GM21367 (cell line): ENCODE data around the gene ARV1.

Experiments used
- ATAC-seq: cut with Tn5 transposase; IDR thresholded peaks from one replicate; pipeline ENCODE4 v1.9.1; 2021; ENCODE audit not compliant: unreplicated experiment

Gene ARV1

DNA sequence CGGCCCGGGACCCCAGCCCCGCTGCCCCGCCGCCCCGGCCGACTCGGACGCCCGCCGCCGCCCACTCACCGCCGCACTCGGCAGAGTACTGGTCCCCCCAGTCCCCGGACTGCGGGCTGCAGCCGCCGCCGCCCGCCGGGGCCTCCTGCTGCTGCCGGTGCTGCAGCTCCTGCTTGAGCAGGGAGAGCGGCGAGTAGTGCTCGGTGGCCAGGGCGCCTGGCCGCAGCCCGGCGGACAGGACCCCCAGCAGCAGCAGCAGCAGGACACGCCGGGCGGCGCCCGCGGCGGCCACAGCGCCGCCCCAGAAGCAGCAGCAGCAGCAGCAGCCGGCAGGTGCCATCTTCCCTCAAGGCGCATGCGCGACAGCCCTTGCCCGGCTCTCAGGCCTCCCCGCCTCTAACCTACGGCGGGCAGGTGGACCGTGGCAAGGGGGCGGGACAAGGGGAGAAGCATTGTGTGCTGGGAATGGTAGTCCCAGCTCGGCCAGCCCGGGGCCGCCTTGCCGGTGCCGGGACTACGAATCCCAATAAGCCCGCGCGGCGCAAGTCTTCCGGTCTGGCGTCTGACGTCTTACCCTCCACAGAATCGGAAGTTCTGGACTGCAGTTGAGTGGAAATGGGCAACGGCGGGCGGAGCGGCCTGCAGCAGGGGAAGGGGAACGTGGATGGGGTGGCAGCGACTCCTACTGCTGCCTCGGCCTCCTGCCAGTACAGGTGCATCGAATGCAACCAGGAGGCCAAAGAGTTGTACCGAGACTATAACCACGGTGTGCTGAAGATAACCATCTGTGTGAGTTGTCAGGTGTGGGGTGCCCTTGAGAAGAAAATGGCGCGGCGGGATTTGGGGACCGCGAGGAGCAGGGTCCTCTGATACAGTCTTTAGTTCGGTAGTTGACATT is at the start of gene ARV1, which contains the start of gene TTC13:
ARV1 (plus strand) TSS at position 604 of the 898 bp plus-strand sequence; CDS start at position 616, 12 bp downstream.
TTC13 (minus strand) TSS at position 371 of the 898 bp plus-strand sequence; CDS start at position 340, 31 bp downstream.
- ATAC-seq: peak; percentile 86

DNA sequence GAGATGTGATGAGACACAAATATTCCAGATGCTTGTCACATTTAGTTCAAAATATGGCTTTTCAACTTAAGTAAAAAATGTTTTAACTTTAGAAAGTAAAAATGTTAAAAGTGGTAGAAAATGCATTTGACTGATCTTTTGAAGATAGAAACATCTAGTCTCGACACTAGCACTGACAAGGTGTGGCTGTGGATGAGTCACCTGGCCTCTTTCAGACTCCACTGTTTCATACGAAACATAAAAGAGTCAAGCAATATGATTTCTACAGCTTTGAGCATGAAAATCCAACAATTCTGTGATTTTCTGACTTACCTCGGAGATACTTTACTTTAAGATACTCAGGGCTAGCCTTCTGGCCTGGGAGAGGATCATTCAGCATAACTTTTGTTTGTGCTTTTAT is 47.9 kb upstream of the ARV1 start:
- ATAC-seq: no peak

DNA sequence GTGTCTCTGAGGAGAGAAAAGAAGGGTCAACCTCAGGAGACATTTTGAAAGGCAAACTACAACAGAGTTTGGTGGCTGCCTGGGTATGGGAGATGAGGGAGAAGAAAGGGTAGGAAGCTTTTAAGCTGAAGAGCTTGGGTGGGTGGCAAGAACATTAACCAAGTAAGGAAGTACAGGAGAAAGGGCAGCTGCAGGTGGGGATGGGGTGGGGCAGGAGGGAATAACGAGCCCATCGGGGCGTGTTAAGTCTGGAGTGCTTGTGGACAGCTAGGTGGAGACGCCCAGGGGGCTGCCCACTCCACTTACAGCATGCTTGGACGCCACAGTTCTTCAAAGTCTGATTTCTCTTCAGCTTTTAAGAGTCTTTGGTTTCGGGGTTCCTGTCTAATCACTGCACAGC is 43.0 kb upstream of the ARV1 start:
- no peak for ATAC-seq

DNA sequence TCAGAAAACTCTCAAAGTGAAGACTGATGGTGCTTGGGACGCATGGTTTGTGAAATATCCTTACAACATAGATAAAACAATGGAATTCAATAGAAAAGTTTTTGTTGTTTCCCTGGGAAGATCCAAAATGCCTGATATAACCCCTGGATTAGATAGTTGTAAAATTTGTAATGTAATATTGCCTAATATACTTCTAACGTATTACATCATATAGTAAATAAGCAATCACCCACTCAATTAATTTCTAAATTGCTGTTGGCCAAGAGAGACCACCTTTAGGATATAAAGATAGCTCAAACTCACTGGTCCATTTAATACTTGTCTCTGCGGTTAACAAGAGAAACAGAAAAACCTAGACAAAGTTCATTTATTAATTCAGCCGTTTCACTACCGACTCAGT is 42.4 kb upstream of the ARV1 start:
- ATAC-seq: no peak

DNA sequence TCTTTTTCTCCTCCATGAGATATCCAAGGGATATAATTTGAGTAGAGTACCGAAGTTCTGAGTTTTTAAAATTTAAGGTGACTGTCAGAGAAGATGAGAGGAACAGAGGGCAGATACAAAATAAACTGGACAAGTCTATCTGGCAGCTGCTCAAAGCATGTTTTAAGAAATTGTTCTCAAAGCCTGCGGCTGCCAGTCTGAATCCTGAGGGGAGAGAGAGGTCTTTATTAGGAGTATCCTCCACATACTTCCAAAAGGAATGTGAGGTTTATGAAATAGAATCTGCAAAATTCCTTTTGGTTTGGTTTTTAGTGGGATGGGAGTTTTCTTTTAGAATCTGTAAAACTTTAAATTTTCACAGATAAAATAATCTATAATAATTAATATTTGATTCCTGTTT is 41.5 kb upstream of the ARV1 start:
- ATAC-seq: no peak

DNA sequence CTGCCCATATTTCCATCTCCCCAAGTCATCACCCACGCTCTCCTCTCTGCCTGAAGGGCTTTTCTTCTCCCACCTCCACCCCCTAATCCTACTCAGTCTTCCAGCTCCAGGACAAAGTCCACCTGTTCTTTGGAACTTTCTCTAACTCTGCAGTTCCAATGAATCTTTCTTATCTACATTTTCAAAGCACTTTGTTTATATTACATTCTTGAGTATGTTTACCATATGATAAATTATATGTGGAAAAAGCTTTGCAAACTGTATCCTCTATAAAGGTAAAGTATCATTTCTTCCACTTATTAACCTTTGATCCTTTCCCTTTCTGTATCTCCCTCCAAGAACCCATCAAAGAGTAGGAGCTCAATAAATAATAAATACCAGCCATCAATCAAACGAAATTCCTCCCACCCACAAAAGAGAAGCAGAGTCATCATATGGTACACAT is 39.9 kb upstream of the ARV1 start:
- ATAC-seq: no peak

DNA sequence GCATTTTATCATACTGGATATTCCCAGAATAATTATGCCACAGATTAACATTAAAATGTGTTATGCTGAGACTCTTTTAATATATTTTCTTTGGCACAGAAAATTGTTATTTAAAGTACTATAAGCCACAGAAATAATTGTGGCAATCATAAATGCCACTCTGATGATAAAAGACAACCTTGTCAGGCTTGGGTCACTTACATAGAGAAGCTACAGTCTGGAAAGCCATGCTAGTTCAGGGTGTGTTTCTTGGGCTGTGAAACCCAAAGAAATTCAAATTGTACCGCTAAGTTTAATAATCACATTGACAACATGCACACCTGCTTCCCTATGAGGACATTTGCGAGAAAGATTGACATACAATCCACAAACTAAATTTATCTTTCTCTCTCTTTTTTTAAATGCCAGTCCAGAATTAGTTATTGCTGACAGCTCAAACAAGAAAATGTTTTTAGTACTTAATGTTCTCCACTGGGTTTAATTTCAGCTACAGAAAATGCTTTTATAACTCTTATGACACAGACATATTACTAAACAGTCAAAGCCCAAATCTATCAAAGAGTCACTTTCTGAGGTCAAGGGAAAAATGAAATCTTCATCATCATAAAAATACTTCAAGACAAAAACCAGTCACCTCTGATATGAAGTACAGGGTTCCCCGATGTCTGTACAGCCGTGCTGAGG is 38.9 kb upstream of the ARV1 start:
- ATAC-seq: no peak

DNA sequence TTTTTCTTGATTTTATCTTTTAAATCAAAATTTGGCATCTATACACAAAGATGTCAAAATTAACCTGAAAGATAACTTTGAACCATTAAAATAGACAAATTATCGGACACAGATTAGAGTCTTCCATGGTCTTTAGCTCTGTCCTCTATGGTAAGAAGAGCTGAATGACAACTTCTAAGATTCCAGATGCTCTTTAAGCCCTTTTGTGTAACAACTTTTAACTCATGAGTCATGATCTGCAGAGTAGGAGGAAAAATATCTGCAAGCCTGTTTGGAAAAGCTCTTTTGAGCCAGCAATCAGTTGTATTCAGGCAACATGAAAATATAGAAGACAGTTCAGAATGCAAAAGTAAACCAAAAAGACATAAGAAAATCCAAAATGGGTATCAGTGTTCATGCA is 38.0 kb upstream of the ARV1 start:
- ATAC-seq: no peak

DNA sequence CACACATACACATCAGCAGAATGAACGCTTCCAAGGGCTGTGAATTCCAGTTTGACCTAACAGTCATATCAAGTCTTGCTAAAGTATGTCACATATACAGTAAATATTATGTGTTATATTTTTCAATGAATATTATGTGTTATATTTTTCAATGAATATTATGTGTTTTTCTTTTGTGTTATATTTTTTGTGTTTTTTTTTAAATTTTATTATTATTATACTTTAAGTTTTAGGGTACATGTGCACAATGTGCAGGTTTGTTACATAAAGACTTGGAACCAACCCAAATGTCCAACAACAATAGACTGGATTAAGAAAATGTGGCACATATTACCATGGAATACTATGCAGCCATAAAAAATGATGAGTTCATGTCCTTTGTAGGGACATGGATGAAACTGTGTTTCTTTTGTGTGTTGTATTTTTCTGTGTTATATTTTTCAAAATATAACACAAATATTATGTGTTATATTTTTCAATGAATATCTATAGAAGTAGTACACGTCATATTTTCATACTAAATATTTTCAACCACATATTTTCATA is 35.8 kb upstream of the ARV1 start:
- ATAC-seq: no peak

DNA sequence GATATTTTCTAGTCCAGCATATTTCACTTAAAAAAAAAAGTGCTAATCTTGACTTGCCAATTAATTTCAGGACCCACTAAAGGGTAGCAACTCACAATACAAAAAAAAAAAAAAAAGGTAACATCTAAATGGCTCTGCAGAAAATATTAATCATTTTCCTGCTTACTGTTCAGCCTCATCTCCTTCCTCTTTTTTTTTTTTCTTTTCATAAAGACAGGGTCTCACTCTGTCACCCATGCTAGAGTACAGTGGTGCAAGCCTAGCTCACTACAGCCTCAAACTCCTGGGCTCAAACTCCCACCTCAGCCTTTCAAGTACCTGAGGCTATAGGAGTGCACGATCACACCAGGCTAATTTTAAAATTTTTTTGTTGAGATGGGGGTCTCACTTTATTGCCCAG is 30.6 kb upstream of the ARV1 start:
- no peak for ATAC-seq

DNA sequence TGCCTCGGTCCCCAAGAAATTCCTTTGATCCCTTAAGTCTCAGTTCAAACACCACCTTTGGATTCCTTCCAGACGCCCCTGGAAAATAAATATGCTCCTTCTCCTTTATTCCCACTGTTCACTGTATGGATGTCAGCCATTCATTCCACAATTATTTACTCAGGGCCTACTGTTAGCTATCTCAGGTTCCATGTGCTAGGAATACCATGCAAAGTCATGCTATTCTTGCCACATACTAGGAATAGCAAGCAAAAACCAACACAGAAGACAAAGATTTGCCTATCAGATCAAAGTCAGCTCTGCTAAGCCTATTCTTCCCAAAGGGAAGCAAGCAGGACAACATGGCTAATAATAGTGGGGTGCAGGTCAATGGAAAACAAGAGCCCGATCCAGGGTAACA is 30.0 kb upstream of the ARV1 start:
- no peak for ATAC-seq

DNA sequence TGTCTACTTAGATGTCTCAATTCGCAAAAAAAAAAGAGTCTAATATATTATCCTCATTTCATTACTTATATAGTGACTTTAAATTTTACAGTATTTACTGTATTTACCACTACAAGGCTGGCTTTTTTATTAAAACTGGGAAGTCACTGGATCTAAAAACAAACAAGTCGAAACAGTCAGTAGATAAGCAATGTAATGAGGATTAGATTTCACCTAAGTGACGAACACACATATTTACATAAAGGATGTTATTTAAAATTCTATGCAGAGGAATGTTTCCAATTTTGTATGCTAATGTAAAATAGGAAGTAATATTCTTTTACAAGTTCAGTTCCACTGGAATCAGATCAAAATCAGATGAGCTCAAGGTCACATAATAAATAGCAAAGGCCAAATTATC is 28.5 kb upstream of the ARV1 start:
- ATAC-seq: no peak

DNA sequence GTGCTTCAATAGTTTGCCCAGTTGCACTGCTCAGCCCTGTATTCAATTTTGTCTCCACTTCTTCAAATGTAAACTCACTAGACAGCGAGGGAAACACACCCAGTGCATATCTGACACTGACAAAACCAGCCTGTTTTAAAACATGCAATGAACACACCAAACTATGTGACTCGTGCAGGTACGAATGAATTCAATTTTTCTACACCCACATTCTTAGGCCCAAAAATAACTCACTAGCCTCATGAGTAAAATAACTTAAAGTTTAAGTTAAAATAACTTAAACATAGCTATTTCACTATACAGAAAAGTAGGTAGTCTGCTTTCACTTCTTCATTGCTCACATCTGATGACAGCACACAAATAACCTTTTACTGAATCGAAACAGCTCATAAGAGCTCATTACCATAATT is 21.3 kb upstream of the ARV1 start:
- peak; percentile 89 for ATAC-seq

DNA sequence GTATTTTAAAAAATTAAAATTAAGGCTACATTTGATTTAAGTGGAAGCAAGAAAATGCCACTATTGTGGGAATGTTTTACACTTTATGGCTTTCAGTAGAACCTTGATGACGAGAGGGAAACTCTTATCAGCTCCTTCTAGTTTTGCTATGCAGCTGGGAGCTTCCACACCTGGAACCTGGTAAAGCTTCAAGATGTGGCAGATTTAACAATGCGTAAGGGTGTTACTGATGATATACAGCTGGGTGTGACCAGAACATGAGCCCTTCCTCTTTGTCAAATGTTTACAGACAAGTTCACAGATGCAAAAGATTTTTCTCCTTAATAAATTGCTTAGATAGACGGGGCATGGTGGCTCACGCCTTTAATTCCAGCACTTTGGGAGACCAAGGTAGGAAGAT is 20.5 kb upstream of the ARV1 start:
- no peak for ATAC-seq

DNA sequence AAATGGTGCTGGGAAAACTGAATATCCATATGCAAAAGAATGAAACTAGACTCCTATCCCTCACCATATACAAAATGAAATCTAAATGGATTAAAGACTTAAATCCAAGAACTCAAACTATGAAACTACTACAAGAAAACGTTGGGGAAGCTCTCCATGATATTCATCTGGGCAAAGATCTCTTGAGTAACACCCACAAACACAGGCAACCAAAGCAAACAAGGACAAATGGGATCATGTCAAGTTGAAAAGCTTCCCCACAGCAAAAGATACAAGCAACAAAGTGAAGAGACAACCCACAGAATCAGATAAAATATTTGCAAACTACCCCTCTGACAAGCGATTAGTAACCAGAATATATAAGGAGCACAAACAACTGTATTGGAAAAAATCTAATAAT is 14.0 kb upstream of the ARV1 start:
- no peak for ATAC-seq

DNA sequence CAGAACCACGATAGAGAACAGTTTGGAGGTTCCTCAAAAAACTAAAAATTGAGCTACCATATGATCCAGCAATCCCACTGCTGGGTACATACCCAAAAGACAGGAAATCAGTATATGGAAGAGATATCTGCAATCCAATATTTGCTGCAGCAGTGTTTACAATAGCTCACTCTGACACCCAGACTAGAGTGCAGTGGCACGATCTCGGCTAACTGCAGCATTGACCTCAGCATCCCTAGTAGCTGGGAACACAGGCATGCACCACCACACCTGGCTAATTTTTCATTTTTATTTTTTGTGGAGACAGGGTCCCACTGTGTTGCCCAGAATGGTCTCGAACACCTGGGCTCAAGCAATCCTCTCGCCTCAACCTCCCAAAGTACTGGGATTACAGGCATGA is 13.4 kb upstream of the ARV1 start:
- no peak for ATAC-seq

DNA sequence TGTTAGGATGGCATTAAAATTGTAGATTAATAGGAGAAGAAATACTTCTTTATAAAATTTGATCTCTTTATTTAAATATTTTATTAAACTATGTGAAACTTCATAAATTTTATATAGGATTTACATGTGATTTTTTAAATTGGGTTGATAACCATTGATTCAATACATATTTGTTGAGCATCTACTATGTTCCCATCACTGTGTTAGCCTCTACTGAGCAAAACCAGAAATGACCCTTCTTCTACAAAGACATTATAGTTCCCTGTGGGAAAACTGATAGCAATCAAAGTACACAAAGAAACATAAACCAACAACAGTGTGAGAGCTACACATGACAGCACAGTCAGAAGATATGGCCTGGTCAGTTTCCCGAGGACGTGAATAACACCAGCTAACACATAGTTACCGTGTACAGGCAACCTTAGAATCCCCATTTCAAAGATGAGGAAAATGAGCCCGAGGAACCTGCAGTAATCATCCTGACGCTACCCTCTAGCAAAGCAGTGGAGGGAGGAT is 12.5 kb upstream of the ARV1 start:
- no peak for ATAC-seq

DNA sequence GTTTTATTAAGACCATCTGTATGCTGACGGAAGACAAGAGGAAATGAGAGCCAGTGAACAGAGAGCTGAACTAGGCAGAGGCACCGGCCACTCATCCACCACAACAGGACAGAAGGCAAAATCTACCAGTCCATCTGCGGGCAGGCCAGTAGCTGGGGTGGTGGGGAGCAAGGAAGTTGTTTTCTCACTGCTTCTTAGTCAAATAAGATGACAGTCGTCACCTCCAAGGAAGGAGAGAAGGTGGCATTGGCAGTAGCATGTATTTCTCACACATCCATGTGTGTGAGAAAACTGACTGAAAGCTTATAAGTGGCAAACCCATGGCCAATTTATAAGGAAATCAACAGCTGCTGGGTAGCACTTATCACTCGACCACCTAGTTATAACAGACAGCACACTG is 8.5 kb upstream of the ARV1 start:
- no peak for ATAC-seq

DNA sequence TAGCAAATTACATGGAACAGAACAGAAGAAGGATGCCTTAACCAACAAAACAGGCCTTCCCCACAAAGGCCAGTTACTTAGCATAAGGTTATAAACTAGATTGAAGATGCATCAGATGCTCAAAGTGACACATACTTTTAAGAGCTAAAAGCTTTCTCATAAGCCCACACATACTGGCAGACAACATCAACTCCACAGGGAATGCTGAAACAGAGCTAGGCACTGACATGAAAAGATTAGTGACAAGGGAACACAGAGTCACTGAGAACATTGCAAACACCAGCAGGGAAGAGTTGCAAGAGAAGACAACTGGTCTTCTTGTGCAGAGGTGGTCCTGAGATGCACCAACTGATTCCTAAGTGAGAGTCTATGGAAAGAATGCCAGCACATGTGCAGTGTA is 7.1 kb upstream of the ARV1 start:
- ATAC-seq: no peak

DNA sequence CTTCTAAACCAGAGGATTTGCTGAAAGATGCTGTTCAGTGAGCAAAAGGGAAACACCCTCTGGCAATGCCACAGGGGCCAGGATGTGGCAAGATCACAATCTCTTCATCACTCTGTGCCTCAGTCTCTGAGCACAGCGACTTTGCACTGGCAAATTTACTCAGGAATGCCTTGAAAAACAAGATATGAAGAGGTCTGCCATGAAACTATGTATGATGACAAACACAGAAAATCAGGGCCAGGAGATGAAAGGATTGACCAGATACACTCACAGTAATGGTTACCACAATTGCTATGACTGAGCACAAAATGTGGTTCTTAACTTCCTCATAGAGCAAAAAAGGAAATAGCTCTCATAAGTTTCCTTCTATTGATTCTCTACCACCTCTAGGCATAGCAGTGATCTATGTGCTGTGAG is 6.0 kb upstream of the ARV1 start:
- ATAC-seq: peak; percentile 79

DNA sequence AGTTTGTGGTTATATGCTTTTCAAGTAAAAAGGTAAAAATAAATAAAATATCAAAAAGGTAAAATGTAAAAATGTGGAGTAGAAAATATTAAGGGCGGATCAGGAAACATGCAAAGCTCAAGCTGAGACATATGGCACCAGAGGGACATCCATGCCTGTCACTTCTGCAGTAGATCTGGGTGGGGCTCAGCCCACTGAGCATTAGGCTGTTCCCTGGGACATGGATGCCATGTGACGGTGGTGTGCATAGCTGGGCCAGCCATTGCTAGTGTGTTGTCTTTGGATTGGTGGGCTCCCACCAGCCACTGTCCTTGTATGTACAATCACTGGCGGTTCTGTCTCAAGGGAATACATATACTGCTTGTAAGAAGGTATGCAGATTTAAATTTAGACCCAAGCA is 3.3 kb upstream of the ARV1 start:
- no peak for ATAC-seq

DNA sequence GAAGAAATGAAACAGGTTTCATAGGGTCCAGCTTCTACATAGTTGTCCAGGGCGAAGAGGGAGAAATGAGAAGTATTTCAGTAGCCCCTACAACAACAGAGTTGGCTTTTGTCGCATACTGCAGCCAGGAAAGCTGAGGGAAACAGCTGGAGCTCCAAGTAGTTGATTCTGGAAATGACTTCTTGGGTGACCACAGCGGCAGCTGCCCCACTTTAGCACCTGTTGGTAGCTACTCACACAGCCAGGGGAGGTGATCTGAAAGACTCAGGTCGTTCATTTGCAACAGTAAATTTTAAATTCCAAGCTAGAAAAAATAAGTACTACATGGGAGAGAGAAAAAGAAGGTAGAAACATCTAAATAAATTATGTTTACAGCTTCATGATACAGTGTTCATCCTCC is 2.5 kb upstream of the ARV1 start:
- no peak for ATAC-seq
